Upper lobe of left lung (tissue), 6 donors: Measurements from ENCODE around the gene PSMB7. TPM values are rescaled to one million over a fixed set of nuclear protein-coding genes. Genes with fewer than 3 reads are reported as not detected.

Experiments used
- ATAC-seq, 2 donors: fragments of 200-7000 bp; cut with Tn5 transposase; one replicate each; pipeline ENCODE4 v1.9.1; 2022; ENCODE audit warnings: mild to moderate bottlenecking in 2 of 2, moderate library complexity in 2 of 2; ENCODE audit not compliant: low FRiP score in 2 of 2
- DNase-seq, 2 donors: peaks; one replicate each; pipeline ENCODE4 v3.0.0-alpha.2; 2019 to 2020
- H3K27ac ChIP-seq, 4 donors: fragments of 200-600 bp; sonication (generic); one replicate each; pipeline ENCODE4 v1.5.1; 2016 to 2019
- H3K27me3 ChIP-seq, 4 donors: fragments of 200-600 bp; sonication (generic); one replicate each; pipeline ENCODE4 v1.5.1; 2017 to 2019
- H3K36me3 ChIP-seq, 4 donors: fragments of 200-600 bp; sonication (generic); one replicate each; pipeline ENCODE4 v1.5.1; 2016 to 2019
- H3K4me1 ChIP-seq, 4 donors: fragments of 200-600 bp; sonication (generic); one replicate each; pipeline ENCODE4 v1.5.1; 2018 to 2019
- H3K4me3 ChIP-seq, 4 donors: fragments of 200-600 bp; sonication (generic); one replicate each; pipeline ENCODE4 v1.5.1; 2017 to 2019; ENCODE audit warnings: mild to moderate bottlenecking in 2 of 4, moderate library complexity in 1 of 4
- H3K9me3 ChIP-seq, 4 donors: fragments of 200-600 bp; sonication (generic); one replicate each; pipeline ENCODE4 v1.5.1; 2018 to 2019
- CTCF ChIP-seq, 6 experiments: fragments of 450-650 bp in 4 of 6; fragments of 200-600 bp in 2 of 6; sonication (generic) in 2 of 6; IDR thresholded peaks; one replicate each; pipeline ENCODE4 v1.5.1; 2016 to 2019; ENCODE audit warnings: antibody characterized with exemption in 6 of 6
- EP300 ChIP-seq, 4 donors: sonication (generic); formaldehyde crosslinking; IDR thresholded peaks; one replicate each; pipeline ENCODE4 v1.5.1; 2017; ENCODE audit warnings: antibody characterized with exemption in 4 of 4, control low read depth in 2 of 4
- POLR2A ChIP-seq, 4 donors: fragments of 450-650 bp; IDR thresholded peaks; one replicate each; pipeline ENCODE4 v1.5.1; 2016 to 2017; ENCODE audit warnings: antibody characterized with exemption in 4 of 4, mild to moderate bottlenecking in 2 of 4
- POLR2AphosphoS5 ChIP-seq, 2 donors: sonication (generic); formaldehyde crosslinking; IDR thresholded peaks; one replicate each; pipeline ENCODE4 v1.5.1; 2017; ENCODE audit warnings: antibody characterized with exemption in 2 of 2
- WGBS, 2 donors: methylation state at CpG; one replicate each; pipeline ENCODE4 v1.1.5; 2017 to 2018; 5-methylcytosine and 5-hydroxymethylcytosine counted together
- total RNA-seq, 6 donors: library from RNA; depleted of rRNA in 4 of 6; stranded (reverse); fragments of >200 nt in 4 of 6; gene quantifications; one replicate each; pipeline versions ENCODE4 v1.1.0 to v1.2.1, GENCODE V29; 2016 to 2021
- donor health status: DM: no; HTN: no; CAD: no; lungs with moderate emphysema.
- donor health status: DM: no; HTN: yes; CAD: no; lungs with severe emphysema.

Gene PSMB7
- total RNA-seq, 6 donors from 2014 or later: 17.8 to 112 (median 87.1) TPM

GRCh38 chr9:124345063-124345462 is 70.2 kb downstream of the PSMB7 start:
- Histone ChIP-seq H3K4me3 (no peak overlapping the region), H3K27me3 (no peaks in the 10 kb centered on the region), H3K4me1 (peaks cover 3 to 20% (median 6%) of the 10 kb centered on the region in 4 donors), H3K27ac (no peak overlapping the region), H3K9me3 (no peaks in the 10 kb centered on the region), H3K36me3 (peaks cover 9 to 89% (median 71%) of the 10 kb centered on the region in 4 donors)
- WGBS, 2 donors: 93 to 94% methylated on average over 9 to 14 of the region's 14 CpGs
- no peak for ATAC-seq
- TF ChIP-seq EP300 (IDR thresholded peaks at IDR 0.05): no peak
- TF ChIP-seq POLR2AphosphoS5 (IDR thresholded peaks at IDR 0.05): no peak
- TF ChIP-seq CTCF (IDR thresholded peaks at IDR 0.05): no peak
- no peak for TF ChIP-seq POLR2A (IDR thresholded peaks at IDR 0.05)
- peak in 1 of 2 donors; percentile 37 for DNase-seq

DNA sequence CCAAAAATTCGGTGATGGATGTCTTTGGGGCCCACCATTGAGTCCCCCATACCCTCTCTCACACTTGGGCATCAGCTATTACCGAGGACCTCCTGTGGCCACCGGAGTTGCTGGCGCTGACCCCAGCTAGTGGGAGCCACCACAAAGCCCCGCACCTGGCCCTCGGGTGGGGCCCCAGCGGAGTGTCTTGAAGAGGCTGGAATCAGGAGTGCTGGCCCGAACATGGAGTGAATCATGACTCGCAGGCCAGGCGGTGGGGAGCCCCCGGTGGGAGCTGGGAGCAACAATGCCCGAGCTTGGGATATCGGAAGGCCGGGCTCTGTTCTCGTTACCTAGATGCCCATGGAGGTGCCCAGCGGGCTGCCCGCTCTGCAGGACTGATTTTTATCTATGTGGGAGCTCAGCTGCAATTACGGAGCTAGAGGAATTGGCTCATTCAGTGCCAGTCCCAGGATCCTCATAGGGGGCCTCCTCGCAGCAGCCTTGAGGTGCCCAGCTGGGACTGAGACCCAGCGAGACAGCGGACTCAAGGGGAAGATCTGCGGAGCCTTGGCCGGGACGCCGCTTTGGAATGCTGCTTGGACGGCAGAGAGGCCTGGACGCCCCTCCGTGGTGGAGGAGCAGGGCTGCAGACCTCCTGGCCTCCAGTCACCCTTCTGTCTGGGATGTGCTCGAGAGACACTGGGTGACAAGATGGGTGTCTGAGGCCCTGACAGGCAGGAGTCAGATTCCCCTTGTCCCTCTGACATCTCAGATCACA is 70.8 kb downstream of the PSMB7 start:
- Histone ChIP-seq H3K9me3 (no peaks in the 10 kb centered on the region), H3K27me3 (no peaks in the 10 kb centered on the region), H3K4me3 (no peak overlapping the region), H3K4me1 (peaks cover 3 to 20% (median 6%) of the 10 kb centered on the region in 4 donors), H3K27ac (no peak overlapping the region), H3K36me3 (peaks cover 9 to 89% (median 69%) of the 10 kb centered on the region in 4 donors)
- no peak for ATAC-seq
- peak in 1 of 2 donors; percentile 77 for DNase-seq
- WGBS, 2 donors: 92 to 94% methylated on average over 14 to 29 of the region's 29 CpGs
- no peak for TF ChIP-seq POLR2AphosphoS5 (IDR thresholded peaks at IDR 0.05)
- no peak for TF ChIP-seq POLR2A (IDR thresholded peaks at IDR 0.05)
- TF ChIP-seq EP300 (IDR thresholded peaks at IDR 0.05): no peak
- TF ChIP-seq CTCF (IDR thresholded peaks at IDR 0.05): no peak

DNA sequence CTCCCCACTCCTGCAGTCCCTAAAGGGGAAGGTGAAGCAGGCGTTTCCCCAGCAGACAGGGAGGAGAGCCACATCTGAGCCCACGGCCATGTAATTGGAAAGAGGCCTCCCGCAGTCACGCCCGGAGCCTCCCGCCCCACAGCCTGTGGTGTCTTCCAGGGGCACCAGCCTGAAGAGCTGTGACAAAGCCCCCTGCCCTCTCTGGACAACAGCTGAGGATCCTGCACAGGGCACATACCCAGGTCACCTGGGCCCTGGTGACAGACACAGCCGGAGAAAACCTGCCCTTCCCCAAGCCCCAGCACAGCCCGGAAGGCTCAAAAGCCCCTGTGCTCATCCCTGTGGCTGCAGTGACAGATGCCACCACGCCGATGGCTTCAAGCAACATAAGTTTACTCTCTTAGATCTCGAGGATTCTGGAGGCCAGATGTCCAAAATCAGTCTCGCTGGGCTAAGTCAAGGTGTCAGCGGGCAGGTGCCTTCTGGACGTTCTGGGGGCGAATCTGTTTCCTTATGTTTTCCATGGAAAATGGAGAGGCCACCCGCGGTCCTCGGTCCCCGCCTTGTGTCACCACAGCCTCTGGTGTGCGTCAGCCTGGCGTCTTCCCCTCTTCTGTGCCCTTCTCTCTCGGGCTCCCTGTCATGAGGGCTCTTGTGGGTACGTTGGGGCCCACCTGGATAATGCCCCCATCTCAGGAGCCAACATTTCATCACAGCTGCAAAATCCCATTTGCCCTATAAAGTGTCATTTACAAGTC is 71.5 kb downstream of the PSMB7 start:
- Histone ChIP-seq H3K27ac (peak overlapping the region in 3 of 4 donors; percentile 53 to 77 (median 68)), H3K4me1 (peaks cover 3 to 20% (median 6%) of the 10 kb centered on the region in 4 donors), H3K36me3 (peaks cover 2 to 83% (median 62%) of the 10 kb centered on the region in 4 donors), H3K9me3 (no peaks in the 10 kb centered on the region), H3K4me3 (no peak overlapping the region), H3K27me3 (no peaks in the 10 kb centered on the region)
- peak in 1 of 2 donors; percentile 60 for DNase-seq
- no peak for TF ChIP-seq CTCF (IDR thresholded peaks at IDR 0.05)
- TF ChIP-seq POLR2AphosphoS5 (IDR thresholded peaks at IDR 0.05): no peak
- TF ChIP-seq EP300 (IDR thresholded peaks at IDR 0.05): no peak
- WGBS, 2 donors: 92 to 95% methylated on average over 17 to 23 of the region's 23 CpGs
- ATAC-seq: no peak

- ATAC-seq (peak in 1 of 2 donors; percentile 64), DNase-seq (peak in 1 of 2 donors; percentile 84)
- WGBS, 2 donors: 64 to 75% methylated on average over 15 to 26 of the region's 26 CpGs
- H3K4me1 ChIP-seq: peaks cover 3 to 20% (median 6%) of the 10 kb centered on the region in 4 donors
- H3K27me3 ChIP-seq: no peaks in the 10 kb centered on the region
- TF ChIP-seq POLR2A (IDR thresholded peaks at IDR 0.05) (no peak), EP300 (IDR thresholded peaks at IDR 0.05) (no peak), POLR2AphosphoS5 (IDR thresholded peaks at IDR 0.05) (no peak), CTCF (IDR thresholded peaks at IDR 0.05) (no peak)
- H3K36me3 ChIP-seq: peaks cover 0 to 79% (median 56%) of the 10 kb centered on the region in 4 donors
- no peak overlapping the region for H3K4me3 ChIP-seq
- peak overlapping the region in 3 of 4 donors; percentile 53 to 77 (median 68) for H3K27ac ChIP-seq
- H3K9me3 ChIP-seq: no peaks in the 10 kb centered on the region
Measured at GRCh38 chr9:124342776-124343485, 72.3 kb downstream of the PSMB7 start.
